DMS53 treated with DMSO at 0.1 percent for 48 hours (cell line): ENCODE measurements around the gene ABCF3.

Experiments
- DNase-seq: peaks from one replicate; lab custom pipeline; 2025; ENCODE audit not compliant: unreplicated experiment; lab: John Stamatoyannopoulos, UW

Gene ABCF3

GRCh38 chr3:184166671-184167070 lies 19.3 kb upstream of the ABCF3 start:
- no peak for DNase-seq

DNA sequence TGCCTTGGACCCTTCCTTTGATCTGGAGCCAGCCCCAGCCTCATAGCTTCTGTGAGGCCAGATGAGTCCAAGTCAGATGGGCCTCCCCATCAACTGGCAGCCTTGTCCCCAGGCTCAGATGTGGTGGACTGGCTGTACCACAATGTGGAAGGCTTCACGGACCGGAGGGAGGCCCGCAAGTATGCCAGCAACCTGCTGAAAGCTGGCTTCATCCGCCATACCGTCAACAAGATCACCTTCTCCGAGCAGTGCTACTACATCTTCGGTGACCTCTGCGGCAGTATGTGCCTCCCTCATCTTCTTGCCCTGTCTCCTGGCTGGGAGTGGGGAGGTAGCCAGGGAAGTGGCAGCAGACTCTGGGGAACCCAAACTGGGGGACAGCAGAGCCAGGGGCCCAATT lies 18.2 kb upstream of the ABCF3 start:
- DNase-seq = no peak

- DNase-seq = no peak
These were observed 17.5 kb upstream of the ABCF3 start for GRCh38 chr3:184168363-184169120.

- no peak for DNase-seq
These were observed 15.8 kb upstream of the ABCF3 start for GRCh38 chr3:184169896-184170875.

- no peak for DNase-seq
These were observed 14.4 kb upstream of the ABCF3 start for GRCh38 chr3:184171562-184171961.

GRCh38 chr3:184172681-184173373 lies 13.2 kb upstream of the ABCF3 start:
- DNase-seq = no peak

DNA sequence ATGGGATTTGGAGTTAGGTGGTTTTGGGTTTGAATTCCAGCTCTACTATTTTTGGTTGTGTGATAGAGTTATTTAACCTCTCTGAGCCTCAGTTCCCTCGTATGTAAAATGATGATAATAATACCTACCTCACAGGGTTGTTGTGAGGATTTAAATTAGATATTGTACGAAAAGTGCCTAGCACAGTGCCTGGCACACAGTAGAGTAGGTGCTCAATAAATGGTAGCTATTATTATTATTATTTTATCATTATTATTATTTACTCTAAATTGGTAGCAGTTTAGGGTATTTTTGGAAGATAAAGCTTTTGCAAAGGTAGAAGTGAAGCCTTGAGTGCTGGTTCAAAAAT lies 12.7 kb upstream of the ABCF3 start:
- DNase-seq = no peak

GRCh38 chr3:184174284-184174645 lies 11.7 kb upstream of the ABCF3 start:
- no peak for DNase-seq

DNA sequence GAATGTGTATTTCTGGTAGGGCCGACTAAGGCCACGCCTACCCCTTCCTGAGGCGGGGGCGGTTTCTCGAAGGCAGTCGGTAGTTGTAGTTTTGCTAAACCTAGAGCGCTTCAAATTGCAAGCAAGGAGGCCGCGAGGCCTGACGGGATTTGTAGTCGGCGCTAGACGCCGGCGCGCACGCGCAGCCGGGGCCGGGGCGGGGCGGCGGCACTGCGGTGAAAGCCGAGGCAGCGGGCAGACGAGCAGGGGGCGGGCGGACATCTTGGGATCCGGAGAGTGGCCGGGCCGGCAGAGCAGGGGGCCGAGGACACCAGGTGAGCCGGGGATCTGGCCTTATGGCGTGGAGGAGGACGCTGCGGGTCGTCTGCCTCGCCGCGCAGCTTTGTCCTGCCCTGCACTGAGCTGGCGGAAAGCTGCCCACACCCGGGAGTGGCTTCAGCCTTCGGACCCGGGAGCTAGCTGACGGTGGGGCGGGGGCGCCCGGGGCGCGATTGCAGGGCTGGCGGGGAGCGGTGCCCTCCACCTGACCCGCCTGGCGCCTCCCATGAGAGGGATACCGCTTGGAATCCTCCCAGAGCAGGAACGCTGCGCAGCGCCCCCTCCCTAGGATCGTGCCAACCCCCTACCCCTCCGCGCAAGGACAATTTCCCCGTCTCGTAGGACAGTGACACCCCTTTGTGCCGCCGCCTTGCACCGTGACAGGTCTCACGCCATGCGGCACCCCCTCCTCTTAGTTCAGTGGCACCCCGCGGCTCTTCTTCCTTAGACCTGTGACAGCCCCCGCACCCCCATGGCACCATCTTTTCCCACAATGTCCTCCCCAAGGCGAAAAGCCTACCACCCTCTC lies 11.1 kb upstream of the ABCF3 start, which contains the start of gene AP2M1:
Gene AP2M1 (plus strand): TSS at position 210 of the 847 bp plus-strand sequence. CDS start 2,139 bp downstream, outside the sequence.
- peak; percentile 96 for DNase-seq

DNA sequence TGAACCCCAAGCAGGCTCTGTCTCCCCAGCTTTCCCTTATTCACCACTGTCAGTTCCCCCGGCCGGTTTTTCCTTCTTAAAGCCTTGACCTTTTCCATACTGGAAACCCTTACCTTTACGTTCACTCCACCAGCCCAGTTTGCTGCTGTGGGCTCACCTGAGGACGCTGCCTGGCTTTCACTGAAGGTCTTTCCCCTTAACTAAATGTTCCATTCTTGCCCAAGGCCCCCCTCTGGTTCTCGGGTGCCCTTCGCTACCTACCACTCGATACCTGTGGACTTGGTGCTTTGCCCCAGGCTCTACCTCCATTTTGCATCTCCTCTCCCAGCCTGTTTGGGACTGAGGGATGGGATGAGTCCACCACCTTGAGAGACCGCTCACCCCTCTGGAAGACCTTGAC lies 10.5 kb upstream of the ABCF3 start:
- no peak for DNase-seq

GRCh38 chr3:184175981-184176376 lies 10.0 kb upstream of the ABCF3 start:
- DNase-seq = no peak

DNA sequence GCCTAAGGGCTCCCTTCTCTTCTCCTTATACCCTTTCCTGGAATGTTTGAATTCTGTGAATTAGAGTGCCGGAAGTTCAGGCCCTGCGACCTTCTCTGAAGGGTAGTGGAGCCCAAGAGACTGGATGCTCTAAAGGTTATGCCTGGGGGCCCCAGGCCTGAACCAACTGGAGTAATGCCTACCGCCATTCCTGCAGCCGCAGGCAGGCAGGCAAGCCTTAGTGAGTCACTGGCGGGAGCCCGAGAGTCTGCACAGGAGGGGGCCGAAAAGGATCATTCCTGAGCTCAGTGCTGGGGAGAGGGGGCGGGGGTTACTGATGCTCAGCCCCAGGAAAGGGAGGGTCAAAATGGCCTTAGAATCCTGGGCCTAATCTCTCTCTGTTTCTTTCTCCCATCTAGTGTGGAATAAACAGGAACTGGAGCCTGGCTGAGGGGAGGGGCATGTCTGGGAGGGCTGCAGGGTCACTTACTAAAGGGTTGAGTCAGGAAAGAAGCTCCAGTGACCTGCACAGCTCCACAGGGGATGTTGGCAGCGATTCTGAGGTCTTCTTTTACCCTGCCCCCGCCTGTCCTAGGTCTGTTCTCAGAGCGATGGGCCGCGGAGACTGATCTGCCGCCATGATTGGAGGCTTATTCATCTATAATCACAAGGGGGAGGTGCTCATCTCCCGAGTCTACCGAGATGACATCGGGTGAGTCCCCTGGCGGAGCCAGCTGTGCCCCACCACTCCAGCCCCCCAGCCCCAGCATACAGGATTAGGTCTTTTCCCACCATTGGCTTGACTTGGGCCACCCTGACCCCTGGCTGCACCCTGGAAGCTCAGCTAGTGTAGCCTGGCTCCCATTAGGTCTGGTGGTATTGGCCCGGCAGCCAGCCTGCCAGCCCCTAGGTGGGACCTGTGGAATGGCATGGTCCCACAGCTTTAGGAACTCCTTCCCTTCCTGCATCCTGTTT lies 9.3 kb upstream of the ABCF3 start:
- no peak for DNase-seq

GRCh38 chr3:184177331-184177731 lies 8.7 kb upstream of the ABCF3 start:
- DNase-seq = no peak

DNA sequence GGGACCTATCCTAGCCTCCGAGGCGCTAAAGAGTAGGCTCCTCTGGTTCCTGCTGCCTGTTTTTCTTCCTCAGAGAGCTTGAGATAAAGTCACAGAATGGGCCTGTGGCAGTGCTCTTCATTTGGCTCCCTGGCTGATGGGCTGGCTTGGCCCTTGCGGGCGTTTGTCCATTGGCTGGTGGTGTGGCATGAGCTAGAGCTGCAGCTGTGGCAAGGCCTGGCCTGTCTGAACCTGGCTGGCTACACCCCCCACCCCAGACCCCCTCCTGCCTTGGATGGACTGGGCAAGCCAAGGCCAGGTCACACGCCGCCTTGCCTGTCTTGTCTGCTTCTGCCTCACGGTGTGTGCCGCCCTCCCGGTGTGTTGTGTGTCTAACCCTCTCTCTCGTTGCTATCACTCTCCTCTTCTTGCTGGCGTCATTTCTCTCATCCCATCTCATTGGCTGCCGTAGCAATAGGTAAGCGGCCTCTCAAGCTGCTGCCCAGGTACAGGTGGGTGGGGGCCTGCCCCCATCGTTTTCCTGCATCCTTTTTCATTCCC lies 8.2 kb upstream of the ABCF3 start:
- no peak for DNase-seq

- DNase-seq = no peak
These were observed 7.4 kb upstream of the ABCF3 start for GRCh38 chr3:184178521-184179138.

DNA sequence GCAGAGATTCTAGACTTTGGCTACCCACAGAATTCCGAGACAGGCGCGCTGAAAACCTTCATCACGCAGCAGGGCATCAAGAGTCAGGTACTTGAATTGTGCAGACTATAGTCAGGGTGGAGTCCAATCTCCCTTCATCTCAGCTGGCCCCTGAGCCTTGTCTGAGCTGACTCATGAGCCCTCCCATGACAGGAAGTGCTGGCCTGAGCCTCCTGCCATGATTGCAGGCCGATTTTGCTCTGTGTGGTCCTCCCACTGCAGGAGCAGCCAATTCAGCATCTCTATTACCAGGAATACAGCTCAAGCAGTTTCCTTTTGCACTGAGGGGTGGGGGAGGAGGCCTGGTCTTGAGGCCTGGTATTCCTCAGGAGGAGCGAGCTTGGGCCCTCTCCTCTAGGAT lies 5.8 kb upstream of the ABCF3 start:
- DNase-seq = no peak

GRCh38 chr3:184181596-184181995 lies 4.4 kb upstream of the ABCF3 start:
- DNase-seq = no peak

DNA sequence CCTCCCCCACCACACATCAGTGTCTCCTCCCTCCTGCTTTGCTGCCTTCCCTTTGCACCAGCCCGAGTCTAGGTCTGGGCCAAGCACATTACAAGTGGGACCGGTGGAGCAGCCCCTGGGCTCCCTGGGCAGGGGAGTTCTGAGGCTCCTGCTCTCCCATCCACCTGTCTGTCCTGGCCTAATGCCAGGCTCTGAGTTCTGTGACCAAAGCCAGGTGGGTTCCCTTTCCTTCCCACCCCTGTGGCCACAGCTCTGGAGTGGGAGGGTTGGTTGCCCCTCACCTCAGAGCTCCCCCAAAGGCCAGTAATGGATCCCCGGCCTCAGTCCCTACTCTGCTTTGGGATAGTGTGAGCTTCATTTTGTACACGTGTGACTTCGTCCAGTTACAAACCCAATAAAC lies 2.3 kb upstream of the ABCF3 start:
- no peak for DNase-seq
